HG03025 (cell line): ENCODE measurements around the gene KICS2.
A peak's percentile ranks its signal among the peaks of the same experiment; 100 is the strongest.
"Not testable (repeated sequence)": the region's sequence is repeated elsewhere in the genome, so short reads cannot be mapped to it uniquely, and the experiment has no call there.

Experiments
- ATAC-seq: cut with Tn5 transposase; IDR thresholded peaks from one replicate; pipeline ENCODE4 v1.9.1; 2021; ENCODE audit warnings: mild to moderate bottlenecking, moderate library complexity; ENCODE audit not compliant: unreplicated experiment, low FRiP score

KICS2 gene

DNA sequence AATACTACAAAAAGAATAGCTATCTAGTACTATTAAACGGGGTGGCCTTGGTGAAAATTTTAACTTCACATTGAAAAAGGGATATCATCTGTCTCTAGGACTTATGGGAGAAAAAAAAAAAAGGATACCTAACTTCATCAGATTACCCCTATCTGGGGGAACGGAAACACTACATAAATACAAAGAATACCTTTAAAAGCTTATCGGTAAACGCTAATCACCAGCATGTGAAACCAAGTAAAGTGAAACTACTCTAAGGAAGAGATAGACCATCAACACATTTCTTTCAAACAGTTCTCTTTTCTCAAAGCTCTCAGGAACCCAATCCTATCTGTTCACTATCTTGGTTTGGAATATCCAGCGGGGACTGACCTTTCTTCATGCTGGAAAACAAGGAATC lies 3.5 kb downstream of the KICS2 start:
- ATAC-seq: no peak

DNA sequence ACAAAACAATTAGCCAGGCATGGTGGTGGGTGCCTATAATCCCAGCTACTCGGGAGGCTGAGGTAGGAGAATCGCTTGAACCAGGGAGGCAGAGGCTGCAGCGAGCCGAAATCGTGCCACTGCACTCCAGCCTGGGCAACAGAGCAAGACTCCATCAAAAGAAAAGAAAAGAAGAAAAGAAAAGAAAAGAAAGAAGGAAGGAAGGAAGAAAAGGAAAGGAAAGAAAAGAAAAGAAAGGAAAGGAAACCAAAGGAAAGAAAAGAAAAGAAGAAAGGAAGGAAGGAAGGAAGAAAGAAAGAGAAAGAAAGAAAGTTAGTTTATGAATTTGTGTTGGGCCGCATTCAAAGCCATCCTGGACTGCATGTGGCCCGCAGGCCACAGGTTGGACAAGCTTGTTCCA lies 4.5 kb downstream of the KICS2 start:
- not testable (repeated sequence) for ATAC-seq

DNA sequence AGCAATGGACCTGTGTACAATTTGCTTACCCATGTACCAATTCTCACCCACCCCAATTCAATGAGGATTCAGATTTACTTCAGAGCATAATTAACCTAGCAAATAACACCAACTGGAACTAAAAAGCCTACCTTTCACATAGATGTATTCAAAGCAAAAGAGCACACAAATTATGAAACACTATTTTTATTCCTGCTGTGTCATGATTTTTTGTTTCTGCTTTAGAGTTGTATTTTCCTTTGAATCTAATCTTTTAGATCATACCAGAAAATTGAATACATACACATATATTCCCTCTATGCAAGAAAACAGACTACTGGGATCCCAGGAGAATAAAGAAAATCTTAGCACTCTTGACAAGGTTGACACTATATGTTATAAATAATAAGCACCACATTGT lies 5.9 kb downstream of the KICS2 start:
- no peak for ATAC-seq

DNA sequence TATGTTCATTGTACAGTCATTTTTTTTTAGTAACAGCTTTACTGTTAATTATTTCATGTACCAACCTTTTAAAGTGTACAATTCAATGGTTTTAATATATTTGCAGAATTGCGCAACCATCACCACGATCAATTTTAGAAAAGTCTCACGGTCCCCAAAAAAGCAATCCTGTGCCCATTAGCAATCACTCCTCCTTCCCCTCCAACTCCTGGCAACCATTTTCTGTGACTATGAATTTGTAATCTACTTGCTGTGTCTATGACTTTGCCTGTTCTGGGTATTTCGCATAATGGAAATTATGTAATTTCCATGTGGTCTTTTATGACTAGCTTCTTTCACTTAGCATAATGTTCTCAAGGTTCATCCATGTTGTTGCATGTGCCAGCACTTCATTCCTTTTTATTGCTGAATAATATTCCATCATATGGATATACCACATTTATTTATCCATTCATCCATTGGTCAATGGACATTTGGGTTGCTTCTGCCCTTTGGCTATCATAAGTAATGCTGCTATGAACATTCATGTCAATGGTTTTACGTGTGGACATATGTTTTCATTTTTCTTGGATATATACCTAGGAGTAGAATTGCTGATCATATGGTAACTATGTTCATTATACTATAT lies 9.9 kb downstream of the KICS2 start:
- no peak for ATAC-seq

DNA sequence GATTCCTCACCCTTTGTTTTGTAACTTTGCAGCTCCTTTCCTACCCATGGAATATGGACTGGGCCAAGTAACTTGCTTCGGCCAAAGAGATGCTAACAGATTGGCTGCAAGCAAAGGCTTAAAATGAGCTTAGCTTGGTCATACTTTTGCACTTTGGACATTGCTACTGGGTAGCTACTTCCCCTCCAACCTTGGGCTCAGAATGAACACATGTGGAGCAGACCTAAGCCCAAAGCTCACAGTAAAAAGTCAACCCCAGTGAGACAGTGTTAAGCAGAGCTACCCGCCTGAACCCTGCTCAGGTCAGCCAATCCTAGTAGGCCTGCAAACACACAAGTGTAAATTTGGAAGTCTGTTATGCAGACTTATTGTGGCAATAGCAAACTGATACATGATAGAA lies 14.6 kb downstream of the KICS2 start:
- no peak for ATAC-seq

GRCh38 chr12:64205542-64205941 lies 16.6 kb downstream of the KICS2 start:
- no peak for ATAC-seq

GRCh38 chr12:64203775-64204174 lies 18.3 kb downstream of the KICS2 start:
- no peak for ATAC-seq

- no peak for ATAC-seq
Measured at GRCh38 chr12:64203036-64203435, 19.1 kb downstream of the KICS2 start.

DNA sequence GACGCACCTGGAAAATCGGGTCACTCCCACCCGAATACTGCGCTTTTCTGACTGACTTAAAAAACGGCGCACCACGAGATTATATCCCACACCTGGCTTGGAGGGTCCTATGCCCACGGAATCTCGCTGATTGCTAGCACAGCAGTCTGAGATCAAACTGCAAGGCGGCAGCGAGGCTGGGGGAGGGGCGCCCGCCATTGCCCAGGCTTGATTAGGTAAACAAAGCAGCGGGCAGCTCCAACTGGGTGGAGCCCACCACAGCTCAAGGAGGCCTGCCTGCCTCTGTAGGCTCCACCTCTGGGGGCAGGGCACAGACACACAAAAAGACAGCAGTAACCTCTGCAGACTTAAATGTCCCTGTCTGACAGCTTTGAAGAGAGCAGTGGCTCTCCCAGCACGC lies 26.3 kb downstream of the KICS2 start:
- ATAC-seq: not testable (repeated sequence)

DNA sequence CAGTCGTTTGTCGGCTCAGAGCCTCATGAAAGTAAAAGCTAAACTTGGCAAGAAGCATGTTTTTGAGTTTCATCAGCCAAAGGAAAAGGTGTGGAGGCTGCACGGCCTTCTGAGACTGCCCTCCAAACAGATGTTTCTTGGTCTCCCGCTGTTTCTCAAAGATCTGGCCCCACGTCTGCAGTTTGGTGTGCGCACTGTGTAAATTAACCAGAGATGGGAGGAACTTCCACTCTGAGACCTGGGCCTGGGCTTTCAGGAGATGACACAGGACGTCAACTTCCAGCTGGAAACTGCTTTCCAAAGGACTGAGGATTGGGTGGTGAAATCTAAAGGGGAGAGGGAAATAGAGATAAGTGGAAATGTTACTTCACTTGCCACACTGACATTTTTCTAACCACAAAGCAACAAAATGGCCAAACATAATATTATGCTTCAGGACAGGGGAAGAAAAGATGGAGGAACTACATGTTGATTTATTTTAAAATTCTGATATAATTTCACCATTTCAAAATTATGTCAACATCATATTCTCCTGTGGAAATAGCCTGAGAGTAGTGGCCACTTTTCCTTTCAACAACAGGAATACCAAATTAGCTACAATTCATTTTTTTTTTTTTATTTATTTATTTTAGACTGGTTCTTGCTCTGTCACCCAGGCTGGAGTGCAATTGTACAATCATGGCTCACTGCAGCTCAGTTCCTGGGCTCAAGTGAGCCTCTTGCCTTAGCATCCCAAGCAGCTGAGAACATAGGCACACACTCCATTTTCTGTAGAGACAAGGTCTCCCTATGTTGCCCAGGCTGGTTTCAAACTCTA lies 27.6 kb downstream of the KICS2 start:
- no peak for ATAC-seq

- ATAC-seq: no peak
Measured at GRCh38 chr12:64193931-64194330, 28.2 kb downstream of the KICS2 start.

GRCh38 chr12:64192644-64193444 lies 29.3 kb downstream of the KICS2 start:
- no peak for ATAC-seq

DNA sequence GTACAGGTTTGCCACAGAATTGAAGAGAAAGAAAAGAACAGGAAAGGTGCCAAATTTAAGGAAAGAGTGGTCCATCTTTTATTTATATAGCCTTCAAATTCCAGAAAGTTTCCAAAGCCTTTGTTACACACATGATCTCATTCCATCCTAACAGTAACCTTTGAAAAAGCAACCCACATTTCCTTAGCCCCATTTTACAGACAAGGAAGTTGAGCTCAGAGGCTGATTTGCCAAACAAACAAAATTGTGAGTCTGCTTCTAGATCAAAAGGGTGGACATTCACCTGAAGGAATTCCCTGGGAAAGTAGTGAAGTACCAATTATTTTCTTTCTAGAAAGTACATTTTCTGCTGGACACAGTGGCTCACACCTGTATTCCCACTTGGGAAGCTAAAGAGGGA lies 32.0 kb downstream of the KICS2 start:
- no peak for ATAC-seq

DNA sequence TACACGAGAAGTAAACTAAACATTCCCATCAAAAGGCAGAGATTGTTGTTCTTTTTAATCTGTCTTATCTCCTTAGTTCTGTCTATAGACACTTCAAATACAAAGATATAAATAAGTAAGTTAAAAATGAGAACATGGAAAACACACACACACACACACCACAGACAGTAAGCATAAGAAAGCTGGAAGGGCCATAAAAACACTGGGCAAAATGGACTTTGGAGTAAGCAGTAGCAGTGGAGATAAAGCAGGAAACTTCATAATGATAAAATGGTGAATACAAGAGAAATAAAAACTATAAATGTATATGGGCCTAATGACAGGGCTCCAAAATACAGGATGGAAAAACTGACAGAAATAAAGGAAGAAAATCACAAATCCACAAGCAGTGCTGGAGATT lies 32.6 kb downstream of the KICS2 start:
- ATAC-seq: no peak

GRCh38 chr12:64187794-64188193 lies 34.3 kb downstream of the KICS2 start:
- ATAC-seq: no peak

DNA sequence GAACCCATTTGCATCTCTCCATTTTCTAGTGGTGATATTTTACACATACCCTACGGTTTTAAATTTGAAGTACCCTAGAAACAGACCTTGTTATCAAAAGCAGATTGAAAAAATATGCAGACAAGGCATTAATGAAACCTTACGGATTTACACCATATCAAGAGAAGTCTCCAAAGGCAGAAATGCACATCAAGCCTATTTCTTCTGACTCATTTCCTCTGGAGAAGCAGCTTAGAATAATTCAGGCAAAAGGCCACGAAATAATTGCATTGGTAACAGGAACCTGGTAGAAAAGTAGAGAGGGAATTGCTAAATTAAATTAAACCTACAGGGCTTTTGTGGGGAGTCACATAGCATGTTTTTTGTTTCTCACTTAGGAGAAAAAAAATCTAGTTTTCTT lies 34.7 kb downstream of the KICS2 start:
- ATAC-seq: no peak

GRCh38 chr12:64186789-64187188 lies 35.3 kb downstream of the KICS2 start:
- ATAC-seq: peak; percentile 66

DNA sequence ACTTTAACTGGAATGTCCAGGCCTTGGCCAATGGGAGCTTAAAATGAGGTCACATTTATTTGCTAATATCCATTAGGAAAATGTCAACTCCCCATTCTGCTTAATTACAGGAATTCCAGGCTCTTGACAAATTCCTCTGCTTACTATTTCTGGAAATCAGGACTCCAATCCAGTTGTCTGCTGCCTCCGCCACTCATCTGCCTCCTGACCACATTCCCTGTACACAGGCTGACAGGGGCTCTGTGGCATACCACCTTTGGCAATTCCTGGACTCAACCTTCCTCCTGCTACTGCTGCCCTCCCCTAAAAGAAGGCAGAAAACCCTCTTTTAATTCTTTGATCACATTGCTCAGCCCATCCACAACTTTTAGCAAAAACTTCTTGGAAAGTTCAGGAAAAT lies 37.9 kb downstream of the KICS2 start:
- ATAC-seq: no peak

DNA sequence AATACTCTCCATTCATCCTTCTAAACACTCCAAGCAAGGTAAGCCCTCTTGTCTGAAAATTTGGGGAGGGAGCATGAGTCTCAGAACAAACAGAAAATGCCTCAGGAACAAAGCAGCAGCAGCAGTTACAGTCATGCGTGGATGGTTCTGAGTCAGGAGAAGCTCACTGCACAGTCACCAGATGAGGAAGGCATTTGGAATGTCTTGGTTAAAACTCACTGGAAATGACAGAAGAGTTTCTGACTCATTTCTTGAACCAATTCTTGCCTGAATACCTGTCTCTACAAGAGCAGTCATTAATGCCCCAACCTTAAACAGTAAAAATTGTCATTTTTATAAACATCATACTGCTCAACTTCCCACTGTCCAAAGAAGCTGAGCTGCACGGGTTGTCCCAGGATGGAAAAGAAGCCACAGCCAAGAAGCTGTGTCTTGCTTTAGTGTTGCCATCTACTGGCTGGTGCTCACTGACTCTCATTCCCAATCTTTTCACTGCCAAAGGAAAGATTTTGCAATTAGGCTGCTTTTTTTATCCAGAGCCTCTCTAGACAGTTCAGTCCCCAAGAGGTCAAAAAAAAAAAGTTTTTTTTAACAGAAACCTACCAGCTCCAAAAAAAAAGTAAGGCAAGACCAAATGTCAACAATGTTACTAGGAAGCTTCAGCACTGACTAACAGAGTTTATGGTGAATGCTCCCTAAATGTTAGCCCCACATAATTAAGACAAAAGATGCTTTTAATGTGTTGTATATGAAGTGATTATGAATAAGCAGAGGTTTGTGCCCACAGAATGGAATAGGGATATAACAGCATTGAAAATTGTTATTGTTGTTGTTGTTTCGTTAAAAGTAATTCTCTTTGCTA lies 40.4 kb downstream of the KICS2 start:
- ATAC-seq: no peak

GRCh38 chr12:64180951-64181350 lies 41.1 kb downstream of the KICS2 start:
- no peak for ATAC-seq
